Raji (cell line): Measurements from ENCODE around the gene FILIP1L.

Experiments
- POLR2A ChIP-seq: IDR thresholded peaks from 2 replicates; pipeline ENCODE4 v1.6.1; 2011; ENCODE audit warnings: low read depth, low read length, control low read depth; ENCODE audit not compliant: insufficient read depth

FILIP1L gene

DNA sequence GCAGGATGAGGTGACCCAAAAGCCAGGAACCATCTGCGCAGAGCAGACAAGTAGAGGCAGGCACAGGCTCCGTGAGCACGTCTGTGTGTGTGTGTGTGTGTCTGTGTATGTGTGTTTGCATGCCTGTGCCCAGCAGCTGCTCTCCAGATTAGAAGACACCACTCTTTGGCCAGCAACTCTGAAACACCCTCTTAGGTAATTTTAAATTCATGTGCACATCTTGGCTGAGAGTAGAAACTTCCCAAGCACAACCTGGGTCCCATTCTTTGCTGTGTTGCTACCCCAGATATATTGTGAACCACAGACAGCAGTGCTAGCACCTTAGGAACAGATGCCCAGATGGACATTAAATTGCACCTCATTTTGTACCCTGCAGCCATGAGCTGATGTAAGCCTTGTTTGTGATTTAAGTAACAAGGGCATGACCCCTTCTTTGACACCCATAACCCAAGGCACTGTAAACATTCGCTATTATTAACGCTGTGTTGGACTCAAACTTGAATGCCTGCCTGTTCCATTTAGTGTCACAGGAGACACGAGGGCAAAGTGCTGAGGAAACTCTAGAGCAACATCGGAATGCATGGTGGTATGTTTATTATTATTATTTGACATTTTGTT lies at the start of gene FILIP1L:
Gene FILIP1L (minus strand): TSS at position 89 of the 618 bp plus-strand sequence.
- TF ChIP-seq POLR2A, result no peak

DNA sequence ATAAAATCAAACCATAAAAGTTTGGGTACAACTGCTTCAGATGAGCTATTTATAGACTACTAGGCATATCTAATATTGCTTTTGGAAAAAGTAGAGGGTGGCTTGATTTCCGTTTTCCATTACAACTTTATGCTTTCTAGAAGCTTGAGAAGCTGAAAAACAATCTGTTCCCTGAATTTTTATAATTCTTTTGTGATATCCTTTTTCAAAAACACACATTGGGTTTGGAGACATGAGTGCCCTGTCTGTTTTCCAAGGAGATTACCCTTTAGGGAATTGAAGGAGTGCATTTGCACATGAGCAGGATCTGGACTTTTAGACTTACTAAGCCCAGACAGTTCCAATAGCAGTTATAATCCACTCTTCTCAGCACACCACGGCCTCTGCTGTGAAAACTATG lies 49.5 kb upstream of the FILIP1L start:
- no peak for TF ChIP-seq POLR2A

- TF ChIP-seq POLR2A, result no peak
Observed at GRCh38 chr3:100160521-100160920, 46.2 kb upstream of the FILIP1L start.

GRCh38 chr3:100159331-100160153 lies 45.2 kb upstream of the FILIP1L start:
- no peak for TF ChIP-seq POLR2A

DNA sequence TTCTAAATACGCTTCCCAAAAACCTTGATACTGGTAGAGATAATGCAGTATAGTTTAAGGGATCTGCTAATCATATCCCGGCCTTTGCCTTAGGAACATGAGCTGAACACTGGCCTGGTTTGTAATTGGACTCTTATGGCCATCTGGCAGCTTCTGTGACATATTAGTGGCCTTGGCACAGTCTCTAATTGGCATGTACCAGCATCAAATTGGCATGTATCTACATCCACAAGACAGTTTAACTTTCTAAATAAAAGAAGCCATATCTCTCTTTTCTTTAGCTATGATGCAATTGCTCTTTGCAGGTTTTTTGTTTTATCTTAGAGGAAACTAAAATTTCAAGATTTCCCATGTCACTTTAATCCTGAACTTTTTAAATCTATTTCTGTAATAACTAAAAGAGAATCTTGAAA lies 44.6 kb upstream of the FILIP1L start:
- no peak for TF ChIP-seq POLR2A

GRCh38 chr3:100157685-100158084 lies 43.4 kb upstream of the FILIP1L start:
- TF ChIP-seq POLR2A, result no peak

DNA sequence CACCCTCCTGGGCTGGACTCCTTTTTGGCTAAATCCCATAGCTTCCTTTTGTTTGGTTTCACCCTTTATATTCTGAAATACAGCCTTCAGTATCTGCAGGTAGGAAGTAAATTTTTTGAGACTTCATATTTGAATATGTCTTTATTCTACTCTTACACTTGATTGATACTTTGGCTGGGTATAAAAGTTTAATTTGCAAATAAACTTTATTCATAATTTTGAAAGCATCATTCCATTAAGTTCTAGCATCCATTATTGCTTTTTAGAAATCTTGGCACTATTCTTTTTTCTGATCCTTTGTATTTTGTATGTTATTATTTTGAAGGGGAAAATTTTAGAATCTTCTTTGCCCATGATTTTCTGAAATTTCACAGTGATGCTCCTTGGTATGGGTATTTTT lies 41.3 kb upstream of the FILIP1L start:
- no peak for TF ChIP-seq POLR2A

- no peak for TF ChIP-seq POLR2A
Observed at GRCh38 chr3:100155128-100155527, 40.8 kb upstream of the FILIP1L start.

DNA sequence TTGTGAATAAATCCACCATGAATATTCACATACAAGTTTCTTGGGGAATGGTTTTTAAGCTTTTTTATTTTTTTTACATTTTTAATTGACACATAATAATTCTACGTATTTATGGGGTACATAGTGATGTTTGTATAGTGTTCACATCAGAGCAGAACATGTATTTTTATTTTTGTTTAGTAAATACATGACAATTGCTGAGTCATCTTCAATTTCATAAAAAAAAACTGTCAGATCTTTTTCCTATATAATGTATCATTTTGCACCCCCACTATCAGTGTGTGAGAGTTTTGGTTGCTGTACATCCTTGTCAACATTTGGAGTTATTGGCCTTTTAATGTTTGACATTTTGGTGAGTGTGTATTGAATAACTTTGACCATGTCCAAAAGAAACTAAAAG lies 39.9 kb upstream of the FILIP1L start:
- TF ChIP-seq POLR2A, result no peak

- TF ChIP-seq POLR2A, result no peak
Observed at GRCh38 chr3:100151024-100151707, 36.9 kb upstream of the FILIP1L start.

DNA sequence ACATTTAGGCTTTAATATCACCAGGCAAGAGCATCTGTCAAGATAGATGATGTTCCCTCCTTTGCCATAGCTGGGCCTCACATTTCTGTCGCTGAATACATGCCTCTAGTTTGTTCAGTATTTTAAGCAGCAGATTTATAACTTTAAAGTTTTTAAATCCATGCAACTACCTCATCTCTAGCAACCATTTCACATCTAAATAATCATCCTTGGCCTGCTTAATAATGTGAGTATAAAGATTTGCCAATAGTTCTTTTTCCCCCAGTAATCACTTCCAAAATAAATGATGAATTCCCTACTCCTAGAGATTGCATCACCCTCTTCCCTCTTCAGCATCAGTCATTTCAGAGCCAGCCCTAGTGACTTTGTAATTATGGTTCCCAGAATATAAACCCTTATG lies 36.2 kb upstream of the FILIP1L start:
- TF ChIP-seq POLR2A, result no peak

DNA sequence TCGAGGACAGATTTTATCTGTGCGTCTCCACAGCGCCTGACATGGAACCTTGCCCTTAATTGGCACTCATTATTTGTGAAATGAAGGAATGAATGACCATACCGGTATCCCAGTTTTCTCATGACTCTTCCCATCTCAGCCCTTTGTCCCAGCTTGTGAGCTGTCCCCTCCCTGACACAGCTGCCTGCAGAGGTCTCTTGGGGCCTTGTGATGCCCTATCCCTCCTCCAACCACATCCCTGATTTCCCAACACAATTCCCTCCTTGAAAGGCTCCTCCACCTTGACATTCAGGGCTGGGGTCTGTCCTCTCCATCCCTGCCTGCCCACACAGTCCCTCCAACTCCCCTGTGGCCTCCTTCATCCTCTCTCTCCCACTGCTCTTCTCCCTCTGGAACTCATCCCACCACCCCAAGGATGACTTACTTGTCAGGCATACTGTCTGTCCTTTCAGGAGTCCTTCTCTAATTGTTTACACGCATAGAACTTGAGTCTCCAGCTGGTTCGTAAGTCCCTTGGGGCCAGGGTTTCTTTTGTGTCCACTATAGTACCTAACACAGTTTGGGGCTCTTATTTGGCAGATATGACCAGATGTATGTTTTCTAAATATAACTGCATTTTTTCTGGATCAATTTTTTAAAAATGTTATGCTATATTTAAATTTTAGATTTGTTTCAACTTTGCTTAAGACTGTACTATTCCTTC lies 35.6 kb upstream of the FILIP1L start:
- TF ChIP-seq POLR2A, result no peak

DNA sequence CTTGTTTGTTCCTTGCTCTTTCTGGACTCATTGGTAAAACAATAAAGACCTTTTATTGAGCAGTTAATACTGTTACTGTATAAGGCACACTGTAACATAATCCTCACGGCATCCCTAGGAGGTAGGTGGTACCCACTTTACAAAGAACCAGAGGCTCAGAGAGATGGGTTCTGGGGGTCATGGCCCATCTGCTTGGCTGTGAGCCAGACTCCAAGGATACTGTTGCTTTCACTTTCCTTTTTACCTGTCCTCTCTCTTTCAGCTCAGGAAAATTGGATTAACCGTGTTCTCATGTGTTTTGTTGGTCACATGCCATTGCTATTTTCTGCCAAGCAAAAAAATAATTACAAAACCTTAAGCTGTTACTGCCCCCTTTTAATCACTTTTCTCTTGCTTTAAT lies 34.8 kb upstream of the FILIP1L start:
- no peak for TF ChIP-seq POLR2A

- TF ChIP-seq POLR2A, result no peak
Observed at GRCh38 chr3:100144255-100144866, 30.1 kb upstream of the FILIP1L start.

GRCh38 chr3:100141586-100141985 lies 27.3 kb upstream of the FILIP1L start:
- TF ChIP-seq POLR2A, result no peak
